ENCODE results near the gene GNAQ.

DNA sequence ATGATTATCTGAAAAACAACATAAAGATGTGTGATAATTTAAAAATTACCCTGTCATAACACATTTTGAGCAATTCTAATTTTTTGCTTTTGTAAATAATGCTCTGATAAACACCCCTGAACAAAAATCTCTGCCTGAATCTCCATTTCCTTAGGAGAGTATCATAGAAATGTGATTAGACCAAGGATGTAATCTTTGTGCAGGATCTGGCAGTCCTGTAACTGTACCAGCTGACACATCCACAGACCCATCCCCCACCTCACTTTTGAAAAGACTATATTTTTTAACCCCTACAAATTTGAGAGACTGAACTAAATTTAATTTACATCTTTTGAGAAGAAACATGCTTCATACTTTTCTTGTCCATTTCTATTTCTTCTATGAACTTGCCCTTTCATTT lies 101.7 kb downstream of the GNAQ start:
- no peak for TF ChIP-seq EZH2 (IDR thresholded peaks at IDR 0.05; ENCODE audit: low read depth, unreplicated experiment)
- TF ChIP-seq, protein P1, sequence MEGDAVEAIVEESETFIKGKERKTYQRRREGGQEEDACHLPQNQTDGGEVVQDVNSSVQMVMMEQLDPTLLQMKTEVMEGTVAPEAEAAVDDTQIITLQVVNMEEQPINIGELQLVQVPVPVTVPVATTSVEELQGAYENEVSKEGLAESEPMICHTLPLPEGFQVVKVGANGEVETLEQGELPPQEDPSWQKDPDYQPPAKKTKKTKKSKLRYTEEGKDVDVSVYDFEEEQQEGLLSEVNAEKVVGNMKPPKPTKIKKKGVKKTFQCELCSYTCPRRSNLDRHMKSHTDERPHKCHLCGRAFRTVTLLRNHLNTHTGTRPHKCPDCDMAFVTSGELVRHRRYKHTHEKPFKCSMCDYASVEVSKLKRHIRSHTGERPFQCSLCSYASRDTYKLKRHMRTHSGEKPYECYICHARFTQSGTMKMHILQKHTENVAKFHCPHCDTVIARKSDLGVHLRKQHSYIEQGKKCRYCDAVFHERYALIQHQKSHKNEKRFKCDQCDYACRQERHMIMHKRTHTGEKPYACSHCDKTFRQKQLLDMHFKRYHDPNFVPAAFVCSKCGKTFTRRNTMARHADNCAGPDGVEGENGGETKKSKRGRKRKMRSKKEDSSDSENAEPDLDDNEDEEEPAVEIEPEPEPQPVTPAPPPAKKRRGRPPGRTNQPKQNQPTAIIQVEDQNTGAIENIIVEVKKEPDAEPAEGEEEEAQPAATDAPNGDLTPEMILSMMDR (conservative IDR thresholded peaks at IDR 0.05; ENCODE audit: low read depth in 2 of 2) = no peak
- TF ChIP-seq JUNB (IDR thresholded peaks at IDR 0.05; ENCODE audit: unreplicated experiment) = no peak
- TF ChIP-seq POLR2AphosphoS5 (IDR thresholded peaks at IDR 0.05; ENCODE audit: low read depth) = no peak
- no peak for TF ChIP-seq CREB1 (CRISPR knock-in tag; IDR thresholded peaks at IDR 0.05; ENCODE audit: low read depth)
